K562 (cell line): Measurements from ENCODE around the gene ATP5F1D. TPM values are rescaled to one million over a fixed set of nuclear protein-coding genes. Genes with fewer than 3 reads are reported as not detected.

ENCODE experiments used
- ATF1 ChIP-seq, 2 experiments: fragments of 450-650 bp in 1 of 2; IDR thresholded peaks; 2 replicates each; pipeline ENCODE4 v1.6.1; 2016; ENCODE audit warnings: missing compliant biosample characterization in 1 of 2, missing genetic modification characterization in 1 of 2
- CCNT2 ChIP-seq: IDR thresholded peaks from 2 replicates; pipeline ENCODE4 v1.6.1; 2011; ENCODE audit warnings: borderline replicate concordance, low read depth, mild to moderate bottlenecking, moderate library complexity, mixed read lengths, low read length; ENCODE audit not compliant: insufficient read length; ENCODE audit errors: extremely low read depth
- CREB3 ChIP-seq: fragments of 450-650 bp; conservative IDR thresholded peaks from 2 replicates; pipeline ENCODE4 v1.6.1; 2016; ENCODE audit warnings: missing genetic modification characterization, low read depth, mild to moderate bottlenecking, missing compliant biosample characterization, moderate library complexity
- ESRRA ChIP-seq: fragments of 450-650 bp; IDR thresholded peaks from 2 replicates; pipeline ENCODE4 v1.6.1; 2014; ENCODE audit warnings: low read depth, mild to moderate bottlenecking, moderate library complexity, borderline replicate concordance
- ETV6 ChIP-seq, 3 experiments: fragments of 150-350 bp in 1 of 3; sonication (generic) in 1 of 3; formaldehyde crosslinking in 1 of 3; IDR thresholded peaks; 2 replicates each; pipeline versions ENCODE4 v1.6.1 to v1.8.0; 2014 to 2022; ENCODE audit warnings: borderline replicate concordance in 2 of 3, low read depth in 2 of 3, antibody characterized with exemption in 1 of 3, low read length in 1 of 3, mild to moderate bottlenecking in 1 of 3, missing genetic modification reagents in 1 of 3
- EZH2 ChIP-seq: IDR thresholded peaks from 2 replicates; pipeline ENCODE4 v1.6.1; 2012; ENCODE audit warnings: low read depth, mild to moderate bottlenecking, inconsistent platforms, low read length, borderline replicate concordance
- FOXM1 ChIP-seq, 2 experiments: fragments of 450-650 bp in 1 of 2; sonication (generic) in 1 of 2; formaldehyde crosslinking in 1 of 2; IDR thresholded peaks; 2 replicates each; pipeline versions ENCODE4 v1.6.1 to v1.9.0; 2017 to 2022; ENCODE audit warnings: low read depth in 2 of 2, mild to moderate bottlenecking in 2 of 2, missing genetic modification reagents in 1 of 2, moderate library complexity in 1 of 2
- GTF3C2 ChIP-seq: IDR thresholded peaks from 3 replicates; pipeline ENCODE4 v1.6.1; 2011; ENCODE audit warnings: borderline replicate concordance, mild to moderate bottlenecking, moderate library complexity; ENCODE audit not compliant: insufficient read length; ENCODE audit errors: extremely low read depth
- HBP1 ChIP-seq: fragments of 450-650 bp; formaldehyde crosslinking; IDR thresholded peaks from 2 replicates; pipeline ENCODE4 v1.4.0; 2022; ENCODE audit warnings: missing genetic modification characterization
- PPARD ChIP-seq: fragments of 250-450 bp; sonication (Bioruptor Pico); IDR thresholded peaks from 2 replicates; pipeline ENCODE4 v1.8.0; 2022; ENCODE audit warnings: inconsistent platforms, mild to moderate bottlenecking, moderate library complexity
- RFX7 ChIP-seq: fragments of 250-450 bp; sonication (Bioruptor Pico); IDR thresholded peaks from 2 replicates; pipeline ENCODE4 v1.5.1; 2021; ENCODE audit warnings: mild to moderate bottlenecking
- TCF3 ChIP-seq: sonication (generic); formaldehyde crosslinking; IDR thresholded peaks from 2 replicates; pipeline ENCODE4 v1.4.0; 2020; ENCODE audit warnings: mild to moderate bottlenecking, missing genetic modification reagents
- TSHZ1 ChIP-seq: fragments of 250-450 bp; sonication (Bioruptor Pico); IDR thresholded peaks from 2 replicates; pipeline ENCODE4 v1.4.0; 2020; ENCODE audit warnings: mild to moderate bottlenecking, moderate library complexity
- XRCC3 ChIP-seq: fragments of 450-650 bp; IDR thresholded peaks from 2 replicates; pipeline ENCODE4 v1.6.1; 2017; ENCODE audit warnings: mild to moderate bottlenecking, moderate library complexity
- ZKSCAN1 ChIP-seq: fragments of 150-350 bp; IDR thresholded peaks from 2 replicates; pipeline ENCODE4 v1.6.1; 2016; ENCODE audit warnings: low read depth, low read length
- ZNF3 ChIP-seq: fragments of 250-450 bp; sonication (Bioruptor Pico); IDR thresholded peaks from 2 replicates; pipeline ENCODE4 v1.5.0; 2021; ENCODE audit warnings: mild to moderate bottlenecking, moderate library complexity
- ZNF507 ChIP-seq: conservative IDR thresholded peaks from 2 replicates; pipeline ENCODE4 v1.6.1; 2017; ENCODE audit warnings: missing genetic modification characterization, missing compliant biosample characterization
- polyA plus RNA-seq, 8 experiments: library from polyadenylated mRNA; depleted of rRNA in 4 of 8; stranded (reverse) in 5 of 8; unstranded in 3 of 8; fragments of >200 nt; fragmentation: Nextera tagmentation in 2 of 8; fragmentation: Illumina TruSeq in 1 of 8; extraction: Ambion mirVana in 2 of 8; extraction: Trizol in 1 of 8; gene quantifications; 2 replicates each; pipeline versions ENCODE4 v1.2.1 to v1.2.3, GENCODE V29; 2011 to 2014; ENCODE audit warnings: inconsistent platforms in 1 of 8, missing spikeins in 1 of 8
- total RNA-seq, 7 experiments: library from RNA; depleted of rRNA in 6 of 7; stranded (reverse); fragments of >200 nt in 6 of 7; fragmentation: Illumina TruSeq in 2 of 7; extraction: Trizol in 2 of 7; gene quantifications; 2 replicates each; pipeline versions ENCODE4 v1.2.1 to v1.2.3, GENCODE V29; 2011 to 2021; ENCODE audit warnings: low replicate concordance in 1 of 7

The ATP5F1D gene
- total and polyA plus RNA-seq, 9 of the 15 experiments (the other 6 are each of a cell fraction or from before 2014, with no cell fraction given): 3.9 to 409 (median 36.8) TPM

- TF ChIP-seq ATF1 (CRISPR knock-in tag; IDR thresholded peaks at IDR 0.05) (no peak), ATF1 (tag; IDR thresholded peaks at IDR 0.05) (peak; percentile 30; the same call in 1 of the 2 replicates), FOXM1 (IDR thresholded peaks at IDR 0.05; ENCODE audit: low read depth) (no peak), FOXM1 (CRISPR knock-in tag; IDR thresholded peaks at IDR 0.05; ENCODE audit: low read depth) (no peak), EZH2 (no peak), TSHZ1 (no peak), ESRRA (no peak), CREB3 (no peak), ZNF507 (tag) (no peak), TCF3 (CRISPR knock-in tag) (no peak), PPARD (no peak), RFX7 (CRISPR knock-in tag) (no peak), GTF3C2 (no peak), XRCC3 (no peak), HBP1 (CRISPR knock-in tag) (no peak), ZNF3 (CRISPR knock-in tag) (no peak), ETV6 (IDR thresholded peaks at IDR 0.05; ENCODE audit: borderline replicate concordance in 1 of 2, low read depth in 2 of 2, low read length in 1 of 2) (0 out of 4 replicates have a peak, but pooled peaks of 1 of the 2 experiments have one; percentile 16), ETV6 (CRISPR knock-in tag; IDR thresholded peaks at IDR 0.05; ENCODE audit: borderline replicate concordance) (no peak), CCNT2 (peak; percentile 54), ZKSCAN1 (no peak)
These were observed 7.9 kb downstream of the ATP5F1D start (continued) for GRCh38 chr19:1249298-1249989.
